Suprapubic skin (tissue), 4 donors: ENCODE data around the gene OR13F1.

Experiments
- EP300 ChIP-seq: sonication (generic); formaldehyde crosslinking; IDR thresholded peaks from one replicate; pipeline ENCODE4 v1.6.1; 2017; ENCODE audit warnings: antibody characterized with exemption
- POLR2A ChIP-seq, 2 donors: fragments of 450-650 bp; IDR thresholded peaks; one replicate each; pipeline ENCODE4 v1.6.1; 2017; ENCODE audit warnings: antibody characterized with exemption in 2 of 2, mild to moderate bottlenecking in 2 of 2, moderate library complexity in 2 of 2
- POLR2AphosphoS5 ChIP-seq, 3 donors: sonication (generic); formaldehyde crosslinking; IDR thresholded peaks; one replicate each; pipeline ENCODE4 v1.6.1; 2017; ENCODE audit warnings: antibody characterized with exemption in 3 of 3
- TF ChIP-seq, protein P1 (sequence below), 2 donors: fragments of 200-600 bp in 1 of 2; fragments of 450-650 bp in 1 of 2; sonication (generic) in 1 of 2; IDR thresholded peaks; one replicate each; pipeline ENCODE4 v1.5.1; 2016 to 2019; ENCODE audit warnings: antibody characterized with exemption in 2 of 2, mild to moderate bottlenecking in 1 of 2, moderate library complexity in 1 of 2

DNA sequence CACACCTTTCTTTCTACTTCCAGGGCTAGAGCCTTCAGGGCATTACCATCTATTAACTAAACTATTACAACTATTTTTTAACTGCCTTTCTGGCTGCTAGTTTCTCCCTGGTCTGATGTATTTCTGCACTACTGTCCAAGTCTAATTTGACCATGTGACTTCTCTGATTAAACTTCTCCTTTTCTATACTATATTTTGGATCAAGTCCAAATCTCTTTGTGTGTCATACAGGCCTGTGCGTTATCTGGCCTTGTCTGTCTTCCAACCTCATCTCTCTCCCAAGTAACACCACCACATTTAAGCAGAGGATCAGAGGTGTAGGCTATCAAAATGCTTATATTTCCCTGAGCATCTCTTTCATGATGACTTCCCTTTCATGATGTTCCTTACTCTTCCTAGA lies 47.2 kb upstream of the OR13F1 start:
- TF ChIP-seq, protein P1, sequence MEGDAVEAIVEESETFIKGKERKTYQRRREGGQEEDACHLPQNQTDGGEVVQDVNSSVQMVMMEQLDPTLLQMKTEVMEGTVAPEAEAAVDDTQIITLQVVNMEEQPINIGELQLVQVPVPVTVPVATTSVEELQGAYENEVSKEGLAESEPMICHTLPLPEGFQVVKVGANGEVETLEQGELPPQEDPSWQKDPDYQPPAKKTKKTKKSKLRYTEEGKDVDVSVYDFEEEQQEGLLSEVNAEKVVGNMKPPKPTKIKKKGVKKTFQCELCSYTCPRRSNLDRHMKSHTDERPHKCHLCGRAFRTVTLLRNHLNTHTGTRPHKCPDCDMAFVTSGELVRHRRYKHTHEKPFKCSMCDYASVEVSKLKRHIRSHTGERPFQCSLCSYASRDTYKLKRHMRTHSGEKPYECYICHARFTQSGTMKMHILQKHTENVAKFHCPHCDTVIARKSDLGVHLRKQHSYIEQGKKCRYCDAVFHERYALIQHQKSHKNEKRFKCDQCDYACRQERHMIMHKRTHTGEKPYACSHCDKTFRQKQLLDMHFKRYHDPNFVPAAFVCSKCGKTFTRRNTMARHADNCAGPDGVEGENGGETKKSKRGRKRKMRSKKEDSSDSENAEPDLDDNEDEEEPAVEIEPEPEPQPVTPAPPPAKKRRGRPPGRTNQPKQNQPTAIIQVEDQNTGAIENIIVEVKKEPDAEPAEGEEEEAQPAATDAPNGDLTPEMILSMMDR (IDR thresholded peaks at IDR 0.05) = no peak
- no peak for TF ChIP-seq POLR2A (IDR thresholded peaks at IDR 0.05)
- no peak for TF ChIP-seq POLR2AphosphoS5 (IDR thresholded peaks at IDR 0.05)
- TF ChIP-seq EP300 = no peak
